HG02571 (cell line): ENCODE results near the gene KRT76.
"Not testable (repeated sequence)": the region's sequence is repeated elsewhere in the genome, so short reads cannot be mapped to it uniquely, and the experiment has no call there.

ENCODE experiments used
- ATAC-seq: cut with Tn5 transposase; IDR thresholded peaks from one replicate; pipeline ENCODE4 v1.9.1; 2021; ENCODE audit warnings: mild to moderate bottlenecking, moderate library complexity; ENCODE audit not compliant: unreplicated experiment

Gene KRT76

GRCh38 chr12:52798671-52799504, 21.7 kb upstream of the KRT76 start:
- no peak for ATAC-seq

- ATAC-seq: no peak
Observed at GRCh38 chr12:52798003-52798670, 21.0 kb upstream of the KRT76 start.

GRCh38 chr12:52797529-52797894, 20.4 kb upstream of the KRT76 start:
- no peak for ATAC-seq

GRCh38 chr12:52796839-52797528, 19.8 kb upstream of the KRT76 start:
- no peak for ATAC-seq

GRCh38 chr12:52796429-52796794, 19.3 kb upstream of the KRT76 start:
- ATAC-seq: no peak

GRCh38 chr12:52795694-52796428, 18.7 kb upstream of the KRT76 start, which contains the start of gene KRT3:
Gene KRT3 (minus strand): TSS chr12:52796117. CDS start chr12:52796042, 75 bp downstream.
- no peak for ATAC-seq

- not testable (repeated sequence) for ATAC-seq
Observed at GRCh38 chr12:52795332-52795674, 18.2 kb upstream of the KRT76 start.

GRCh38 chr12:52794479-52795331, 17.6 kb upstream of the KRT76 start:
- ATAC-seq: no peak

GRCh38 chr12:52792185-52793029, 15.3 kb upstream of the KRT76 start:
- ATAC-seq: no peak

GRCh38 chr12:52791271-52792184, 14.4 kb upstream of the KRT76 start:
- ATAC-seq: no peak

- no peak for ATAC-seq
Observed at GRCh38 chr12:52790427-52791270, 13.5 kb upstream of the KRT76 start.

- ATAC-seq: no peak
Observed at GRCh38 chr12:52789637-52790426, 12.7 kb upstream of the KRT76 start.

GRCh38 chr12:52788876-52789636, 11.9 kb upstream of the KRT76 start:
- no peak for ATAC-seq

GRCh38 chr12:52788192-52788875, 11.2 kb upstream of the KRT76 start:
- no peak for ATAC-seq
